HG03442 (cell line): ENCODE measurements around the gene HMOX1.
"Not testable (repeated sequence)": the region's sequence is repeated elsewhere in the genome, so short reads cannot be mapped to it uniquely, and the experiment has no call there.

Experiments
- ATAC-seq: cut with Tn5 transposase; IDR thresholded peaks from one replicate; pipeline ENCODE4 v1.9.1; 2021; ENCODE audit warnings: mild to moderate bottlenecking, moderate library complexity; ENCODE audit not compliant: unreplicated experiment

HMOX1 gene

GRCh38 chr22:35349704-35350538 is 31.0 kb upstream of the HMOX1 start:
- no peak for ATAC-seq

- ATAC-seq: peak; percentile 63
Measured at GRCh38 chr22:35350539-35351503, 30.1 kb upstream of the HMOX1 start.

GRCh38 chr22:35352214-35353111 is 28.4 kb upstream of the HMOX1 start:
- ATAC-seq: peak; percentile 39

- no peak for ATAC-seq
Measured at GRCh38 chr22:35353318-35353717, 27.6 kb upstream of the HMOX1 start.

- ATAC-seq: no peak
Measured at GRCh38 chr22:35354068-35354467, 26.8 kb upstream of the HMOX1 start.

GRCh38 chr22:35357883-35358621 is 22.8 kb upstream of the HMOX1 start:
- ATAC-seq: no peak

- ATAC-seq: no peak
Measured at GRCh38 chr22:35359380-35360065, 21.4 kb upstream of the HMOX1 start.

- no peak for ATAC-seq
Measured at GRCh38 chr22:35361001-35361558, 19.8 kb upstream of the HMOX1 start.

GRCh38 chr22:35363566-35364086 is 17.3 kb upstream of the HMOX1 start:
- no peak for ATAC-seq

- not testable (repeated sequence) for ATAC-seq
Measured at GRCh38 chr22:35364230-35364629, 16.7 kb upstream of the HMOX1 start.

- ATAC-seq: no peak
Measured at GRCh38 chr22:35367331-35367886, 13.5 kb upstream of the HMOX1 start.

GRCh38 chr22:35368386-35368785 is 12.5 kb upstream of the HMOX1 start:
- no peak for ATAC-seq

- ATAC-seq: no peak
Measured at GRCh38 chr22:35369996-35370395, 10.9 kb upstream of the HMOX1 start.

- ATAC-seq: no peak
Measured at GRCh38 chr22:35373781-35374180, 7.1 kb upstream of the HMOX1 start.

- ATAC-seq: no peak
Measured at GRCh38 chr22:35375031-35375430, 5.9 kb upstream of the HMOX1 start.

- ATAC-seq: no peak
Measured at GRCh38 chr22:35375526-35375925, 5.4 kb upstream of the HMOX1 start.

- ATAC-seq: peak; percentile 56
Measured at GRCh38 chr22:35376728-35377472, 4.0 kb upstream of the HMOX1 start.

GRCh38 chr22:35377735-35378134 is 3.2 kb upstream of the HMOX1 start:
- no peak for ATAC-seq
